ENCODE results near the gene PHF21B.

The PHF21B gene

GRCh38 chr22:44890416-44891292 is 119.2 kb downstream of the PHF21B start:
- DNase-seq, result no peak

GRCh38 chr22:44889255-44889878 is 120.4 kb downstream of the PHF21B start:
- no peak for DNase-seq

GRCh38 chr22:44888491-44889254 is 121.1 kb downstream of the PHF21B start:
- DNase-seq, result no peak

GRCh38 chr22:44887941-44888366 is 121.9 kb downstream of the PHF21B start:
- DNase-seq, result no peak

GRCh38 chr22:44885806-44886360 is 123.9 kb downstream of the PHF21B start:
- DNase-seq, result peak; percentile 37

- peak; percentile 31 for DNase-seq
Observed at GRCh38 chr22:44884968-44885805, 124.6 kb downstream of the PHF21B start.

GRCh38 chr22:44884562-44884961 is 125.2 kb downstream of the PHF21B start:
- DNase-seq, result no peak

GRCh38 chr22:44883011-44883421 is 126.8 kb downstream of the PHF21B start:
- peak; percentile 47 for DNase-seq

GRCh38 chr22:44882226-44882905 is 127.4 kb downstream of the PHF21B start:
- DNase-seq, result peak; percentile 38

GRCh38 chr22:44881624-44882023 is 128.2 kb downstream of the PHF21B start:
- DNase-seq, result peak; percentile 50

- DNase-seq, result peak; percentile 42
Observed at GRCh38 chr22:44880610-44881290, 129.1 kb downstream of the PHF21B start.

- peak; percentile 49 for DNase-seq
Observed at GRCh38 chr22:44879301-44879680, 130.5 kb downstream of the PHF21B start.

- peak; percentile 24 for DNase-seq
Observed at GRCh38 chr22:44878483-44879300, 131.1 kb downstream of the PHF21B start.

GRCh38 chr22:44876921-44877320 is 132.9 kb downstream of the PHF21B start:
- DNase-seq, result peak; percentile 41

GRCh38 chr22:44871782-44872181 is 138.0 kb downstream of the PHF21B start:
- no peak for DNase-seq

- DNase-seq, result no peak
Observed at GRCh38 chr22:44870021-44870420, 139.8 kb downstream of the PHF21B start.

- DNase-seq, result no peak
Observed at GRCh38 chr22:44869196-44869595, 140.6 kb downstream of the PHF21B start.

GRCh38 chr22:44865193-44866057 is 144.4 kb downstream of the PHF21B start:
- no peak for DNase-seq
